Endothelial cell of umbilical vein (primary cell): ENCODE measurements around the gene EEIG1. TPM values are rescaled to one million over a fixed set of nuclear protein-coding genes. Genes with fewer than 3 reads are reported as not detected.

Experiments
- BruUV-seq: library from RNA; stranded (reverse); fragments of 400-500 nt; replicated peaks from 2 replicates; lab custom pipeline; 2021; lab: Mats Ljungman, UMichigan
- CTCF ChIA-PET: fragments of 300-600, 350-600 bp; sonication (Branson Sonifier 250); formaldehyde crosslinking; loops from one replicate; lab custom pipeline; 2021; ENCODE audit warnings: antibody characterized with exemption, inconsistent platforms; lab: Charles Lee
- POLR2A ChIA-PET: fragments of 300-600, 350-600 bp; sonication (Branson Sonifier 250); formaldehyde crosslinking; loops from one replicate; lab custom pipeline; 2021; ENCODE audit warnings: antibody characterized with exemption, inconsistent platforms; lab: Charles Lee
- DNase-seq: peaks from one replicate; pipeline ENCODE4 v3.0.0-alpha.2; 2011; ENCODE audit warnings: low read depth, low spot score
- FAIRE-seq: peaks from 2 replicates; lab custom pipeline; 2011; peaks lifted over from hg19 to GRCh38; lab: Jason Lieb, UNC
- H2AFZ ChIP-seq: 2 replicates; pipeline ENCODE4 v1.6.0; 2012; ENCODE audit warnings: low read depth, low read length, control low read depth, inconsistent platforms
- H3K27ac ChIP-seq: 2 replicates; pipeline ENCODE4 v1.5.1; 2011; ENCODE audit warnings: low read depth, mild to moderate bottlenecking, control low read depth, low read length, moderate library complexity; ENCODE audit not compliant: insufficient read depth
- H3K27me3 ChIP-seq, 2 experiments: 2 replicates each; pipeline versions ENCODE4 v1.6.0 to v1.6.1; 2011; ENCODE audit warnings: low read length in 2 of 2, mixed read lengths in 1 of 2; ENCODE audit not compliant: control insufficient read depth in 2 of 2, insufficient read depth in 2 of 2
- H3K36me3 ChIP-seq, 2 experiments: 2 replicates in 1 of 2; 3 replicates in 1 of 2; pipeline ENCODE4 v1.5.1; 2011; ENCODE audit warnings: low read length in 2 of 2, mild to moderate bottlenecking in 1 of 2, moderate library complexity in 1 of 2; ENCODE audit not compliant: control insufficient read depth in 2 of 2, insufficient read depth in 2 of 2; ENCODE audit errors: extremely low read depth in 1 of 2
- H3K4me1 ChIP-seq: 3 replicates; pipeline ENCODE4 v1.5.1; 2011; ENCODE audit warnings: mild to moderate bottlenecking, low read length; ENCODE audit not compliant: control insufficient read depth, insufficient read depth; ENCODE audit errors: extremely low read depth
- H3K4me2 ChIP-seq: 2 replicates; pipeline ENCODE4 v1.6.1; 2011; ENCODE audit warnings: low read length, control low read depth, mixed read lengths; ENCODE audit not compliant: insufficient read depth
- H3K4me3 ChIP-seq, 3 experiments: fragments of 200-600 bp in 1 of 3; sonication (generic), shearing (Covaris generic) in 1 of 3; replicated peaks in 1 of 3; 2 replicates each; pipeline ENCODE4 v1.5.1; 2011 to 2016; ENCODE audit warnings: control low read depth in 3 of 3, low read length in 3 of 3, mild to moderate bottlenecking in 2 of 3, inconsistent platforms in 1 of 3, low read depth in 1 of 3, moderate library complexity in 1 of 3; ENCODE audit not compliant: insufficient read depth in 1 of 3
- H3K79me2 ChIP-seq: 2 replicates; pipeline ENCODE4 v1.6.0; 2012; ENCODE audit warnings: low read length, inconsistent platforms; ENCODE audit not compliant: control insufficient read depth, insufficient read depth
- H3K9ac ChIP-seq: replicated peaks from 2 replicates; pipeline ENCODE3; 2011; ENCODE audit warnings: low read length, control low read depth; ENCODE audit not compliant: insufficient read depth; ENCODE audit errors: extremely low read depth
- H3K9me1 ChIP-seq: replicated peaks from 3 replicates; pipeline ENCODE4 v1.6.0; 2011; ENCODE audit warnings: mild to moderate bottlenecking, low read length; ENCODE audit not compliant: control insufficient read depth, insufficient read depth; ENCODE audit errors: extremely low read depth
- H3K9me3 ChIP-seq: replicated peaks from 2 replicates; pipeline ENCODE4 v1.5.1; 2012; ENCODE audit warnings: low read length, inconsistent platforms; ENCODE audit not compliant: control insufficient read depth, insufficient read depth
- H4K20me1 ChIP-seq: replicated peaks from 2 replicates; pipeline ENCODE3; 2011; ENCODE audit warnings: mild to moderate bottlenecking, low read length; ENCODE audit not compliant: control insufficient read depth, insufficient read depth; ENCODE audit errors: extremely low read depth
- CTCF ChIP-seq, 2 donors: IDR thresholded peaks; 1 replicate in 1 of 2; 2 replicates in 1 of 2; pipeline ENCODE4 v1.5.1; 2011; ENCODE audit warnings: low read length in 2 of 2, mild to moderate bottlenecking in 2 of 2, moderate library complexity in 2 of 2, control low read depth in 1 of 2, inconsistent platforms in 1 of 2, low read depth in 1 of 2; ENCODE audit not compliant: insufficient read depth in 1 of 2; ENCODE audit errors: extremely low read depth in 1 of 2
- EZH2 ChIP-seq: IDR thresholded peaks from 2 replicates; pipeline ENCODE4 v1.6.1; 2012; ENCODE audit warnings: borderline replicate concordance, low read depth, mild to moderate bottlenecking, moderate library complexity, low read length, inconsistent platforms; ENCODE audit not compliant: severe bottlenecking
- FOS ChIP-seq: IDR thresholded peaks from 2 replicates; pipeline ENCODE4 v1.6.1; 2011; ENCODE audit warnings: mild to moderate bottlenecking, low read length, moderate library complexity, borderline replicate concordance; ENCODE audit not compliant: insufficient read depth
- GATA2 ChIP-seq: IDR thresholded peaks from 2 replicates; pipeline ENCODE4 v1.7.0; 2011; ENCODE audit warnings: low read depth, mild to moderate bottlenecking, moderate library complexity, mixed read lengths, low read length; ENCODE audit not compliant: insufficient read length, insufficient read depth
- JUN ChIP-seq: IDR thresholded peaks from 2 replicates; pipeline ENCODE4 v1.6.1; 2011; ENCODE audit warnings: borderline replicate concordance, low read depth; ENCODE audit not compliant: insufficient read length, insufficient read depth
- MYC ChIP-seq: IDR thresholded peaks from one replicate; pipeline ENCODE4 v1.6.1; 2011; ENCODE audit warnings: mild to moderate bottlenecking, low read depth, low read length
- POLR2AphosphoS5 ChIP-seq: IDR thresholded peaks from 2 replicates; pipeline ENCODE4 v1.6.1; 2012; ENCODE audit warnings: low read depth, mild to moderate bottlenecking, control low read depth, low read length, moderate library complexity; ENCODE audit not compliant: insufficient read depth
- dilution Hi-C: fragments of 300-500 bp; cut with MboI; formaldehyde crosslinking; loops from one replicate; pipeline ENCODE4 v1.15.0; 2019; ENCODE audit warnings: low sequenced_read_pairs; ENCODE audit not compliant: extremely low pct_ligation_motif_present
- intact Hi-C: fragments of 100-400 bp; cut with micrococcal nuclease; formaldehyde crosslinking; loops from one replicate; pipeline ENCODE4 v1.10.0; 2022
- polyA plus RNA-seq, 4 experiments: library from polyadenylated mRNA; depleted of rRNA in 3 of 4; stranded (reverse) in 3 of 4; unstranded in 1 of 4; fragments of >200 nt; gene quantifications; 2 replicates each; pipeline versions ENCODE4 v1.2.1 to v1.2.3, GENCODE V29; 2011 to 2012; ENCODE audit warnings: missing spikeins in 1 of 4
- total RNA-seq: library from RNA; stranded (reverse); gene quantifications from 2 replicates; pipeline ENCODE4 v1.2.3, GENCODE V29; 2021

Gene EEIG1
- total and polyA plus RNA-seq, 2 donors (not counting 3 experiments of a cell fraction or from before 2014, with no cell fraction given): 8.4 to 19.0 TPM

GRCh38 chr9:127934986-127935385, 45.8 kb downstream of the EEIG1 start:
- Histone ChIP-seq H3K9me1 (no peaks in the 10 kb centered on the region), H3K9me3 (no peaks in the 10 kb centered on the region), H3K9ac (no peak overlapping the region), H3K27ac (no peak overlapping the region), H3K79me2 (peaks cover 21% of the 10 kb centered on the region), H3K27me3 (no peaks in the 10 kb centered on the region), H3K36me3 (peaks cover 0 to 3% of the 10 kb centered on the region in 2 experiments), H4K20me1 (no peaks in the 10 kb centered on the region), H3K4me1 (peaks cover 37% of the 10 kb centered on the region), H3K4me2 (no peak overlapping the region), H2AFZ (no peak overlapping the region), H3K4me3 (no peak overlapping the region)
- no TSS peak for BruUV-seq
- dilution Hi-C loops: no loop called here
- FAIRE-seq (no peak), DNase-seq (no peak)
- TF ChIP-seq POLR2AphosphoS5 (no peak), EZH2 (no peak), FOS (no peak), MYC (no peak)
- intact Hi-C loops: no loop called here
- ChIA-PET CTCF (interaction anchor here (0.6 to 1.2 kb wide), 2 partner anchors 100 to 413 kb away, joined by 4 read pairs; no protein-coding TSS in a partner anchor), POLR2A (no interaction called here)

- FAIRE-seq: no peak
- Histone ChIP-seq H3K9me3 (no peaks in the 10 kb centered on the region), H3K27me3 (no peaks in the 10 kb centered on the region), H2AFZ (no peak overlapping the region), H3K4me3 (no peak overlapping the region), H3K9ac (no peak overlapping the region), H4K20me1 (no peaks in the 10 kb centered on the region), H3K9me1 (no peaks in the 10 kb centered on the region), H3K27ac (no peak overlapping the region), H3K4me2 (no peak overlapping the region), H3K4me1 (peaks cover 37% of the 10 kb centered on the region), H3K36me3 (peaks cover 0 to 3% of the 10 kb centered on the region in 2 experiments), H3K79me2 (peaks cover 21% of the 10 kb centered on the region)
- no peak for DNase-seq
- dilution Hi-C loops: no loop called here
- intact Hi-C loops: no loop called here
- BruUV-seq: no TSS peak
- TF ChIP-seq MYC (no peak), POLR2AphosphoS5 (no peak), GATA2 (no peak), EZH2 (no peak), CTCF (IDR thresholded peaks at IDR 0.05; ENCODE audit: extremely low read depth in 1 of 2, insufficient read depth in 1 of 2, low read depth in 1 of 2, low read length in 2 of 2) (no peak), JUN (no peak)
- CTCF ChIA-PET: interaction anchor here (1.2 kb wide), 1 partner anchor 101 kb away, joined by 4 read pairs; no protein-coding TSS in a partner anchor
- POLR2A ChIA-PET: no interaction called here
Observed at GRCh38 chr9:127934248-127934647, 46.5 kb downstream of the EEIG1 start.
